Measurements from ENCODE around the gene ATP8A2.

Gene ATP8A2

DNA sequence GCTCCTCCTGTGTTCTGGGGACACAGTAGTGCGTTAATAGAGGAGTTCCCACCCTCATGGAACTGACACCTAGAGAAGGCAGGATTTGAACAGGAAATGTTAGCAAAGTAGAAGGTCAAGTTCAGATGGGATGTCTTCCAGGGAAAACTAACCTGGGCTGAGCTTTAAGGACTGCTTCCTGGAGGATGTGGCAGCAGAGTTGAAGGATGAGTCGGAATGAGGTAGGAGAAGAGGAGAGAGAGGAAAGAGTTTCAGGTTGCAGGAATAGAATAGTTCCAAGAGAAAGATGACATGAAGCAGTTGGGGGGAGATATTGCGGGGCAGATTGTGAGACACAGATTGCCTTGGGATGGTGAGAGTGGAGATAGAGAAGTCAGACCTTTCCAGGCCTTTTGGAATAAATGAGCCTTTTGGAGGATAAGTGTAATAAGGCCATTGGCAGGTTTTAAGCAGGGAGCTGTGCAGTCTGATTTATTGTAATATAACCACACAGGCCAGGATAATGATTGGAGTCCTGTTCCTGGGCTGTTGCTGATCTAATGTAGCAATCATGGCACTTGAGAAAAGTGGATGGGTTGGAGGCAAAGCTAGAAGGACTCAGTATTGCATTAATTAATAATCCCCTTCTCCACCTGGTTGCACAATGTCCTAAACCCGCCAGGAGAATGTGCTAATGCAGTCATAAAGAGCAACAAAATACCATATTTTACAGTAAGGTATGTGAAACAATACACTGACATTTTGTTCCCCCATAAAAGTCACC, 474.6 kb downstream of the ATP8A2 start:
- DNase-seq (ENCODE audit: low read depth, low spot score) = no peak

DNA sequence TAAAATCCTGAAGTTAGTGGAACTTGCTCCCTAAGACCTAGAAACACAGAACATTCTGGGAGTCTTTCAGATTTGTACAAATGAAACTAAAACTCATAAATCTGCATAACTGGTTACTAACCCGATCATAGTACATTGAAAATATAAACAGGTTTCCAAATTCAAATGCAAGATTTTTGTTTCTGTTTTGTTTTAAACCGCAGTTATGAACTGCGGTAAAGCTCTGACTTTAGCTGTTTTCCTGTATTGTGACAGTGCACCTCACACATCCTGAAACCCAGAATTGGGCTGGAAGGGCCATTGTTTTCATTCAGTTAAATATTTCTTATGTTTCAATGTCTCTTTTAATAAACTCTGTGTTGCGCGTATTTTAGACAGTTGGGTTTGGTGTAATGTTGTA, 475.4 kb downstream of the ATP8A2 start:
- DNase-seq (ENCODE audit: low read depth, low spot score) = no peak

DNA sequence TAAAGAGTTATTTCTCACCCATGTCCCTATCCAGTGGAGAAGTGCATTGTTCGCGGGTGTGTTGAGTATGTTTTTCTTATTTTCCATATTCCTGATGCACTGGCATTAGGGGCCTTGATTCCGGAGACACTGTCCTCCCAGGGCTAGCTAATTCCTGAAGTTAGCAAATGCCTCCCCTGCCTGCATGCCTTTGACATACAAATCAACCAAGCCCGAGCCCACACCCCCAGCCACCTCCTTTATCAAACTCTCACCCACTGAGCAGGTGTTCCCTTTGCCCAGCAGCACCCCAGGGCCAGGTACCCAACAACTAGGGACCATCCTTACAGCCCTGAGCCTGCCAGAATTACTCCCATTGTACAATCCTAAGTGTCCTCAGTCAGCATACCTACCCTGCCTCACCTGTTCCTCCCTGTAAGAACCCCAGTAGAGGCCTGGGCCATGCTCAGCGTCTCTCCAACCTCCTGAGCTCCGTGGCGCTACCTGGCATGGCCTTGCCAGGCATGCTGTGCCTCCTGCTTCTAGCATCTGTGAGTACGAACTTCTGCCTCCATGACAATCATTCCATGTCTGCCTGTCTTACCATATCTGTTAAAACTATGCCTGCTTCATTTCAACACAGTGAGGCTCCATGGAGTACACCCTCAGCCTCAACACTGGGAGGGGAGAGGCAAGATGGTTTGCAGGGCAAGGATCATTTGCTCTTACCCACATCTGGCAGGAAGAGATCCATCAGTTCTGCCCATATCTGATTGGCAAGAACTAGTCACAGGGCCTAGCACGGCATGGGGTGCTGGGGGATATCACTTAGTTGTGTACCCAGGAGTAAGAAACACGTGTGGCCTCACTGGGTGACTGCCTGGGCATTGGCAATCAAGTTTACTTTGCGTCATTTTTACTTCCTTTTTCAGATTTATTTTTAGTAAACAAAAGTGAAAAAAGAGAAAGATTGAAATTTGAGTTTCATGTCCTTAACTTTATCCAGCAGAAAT, 476.2 kb downstream of the ATP8A2 start:
- no peak for DNase-seq (ENCODE audit: low read depth, low spot score)

DNA sequence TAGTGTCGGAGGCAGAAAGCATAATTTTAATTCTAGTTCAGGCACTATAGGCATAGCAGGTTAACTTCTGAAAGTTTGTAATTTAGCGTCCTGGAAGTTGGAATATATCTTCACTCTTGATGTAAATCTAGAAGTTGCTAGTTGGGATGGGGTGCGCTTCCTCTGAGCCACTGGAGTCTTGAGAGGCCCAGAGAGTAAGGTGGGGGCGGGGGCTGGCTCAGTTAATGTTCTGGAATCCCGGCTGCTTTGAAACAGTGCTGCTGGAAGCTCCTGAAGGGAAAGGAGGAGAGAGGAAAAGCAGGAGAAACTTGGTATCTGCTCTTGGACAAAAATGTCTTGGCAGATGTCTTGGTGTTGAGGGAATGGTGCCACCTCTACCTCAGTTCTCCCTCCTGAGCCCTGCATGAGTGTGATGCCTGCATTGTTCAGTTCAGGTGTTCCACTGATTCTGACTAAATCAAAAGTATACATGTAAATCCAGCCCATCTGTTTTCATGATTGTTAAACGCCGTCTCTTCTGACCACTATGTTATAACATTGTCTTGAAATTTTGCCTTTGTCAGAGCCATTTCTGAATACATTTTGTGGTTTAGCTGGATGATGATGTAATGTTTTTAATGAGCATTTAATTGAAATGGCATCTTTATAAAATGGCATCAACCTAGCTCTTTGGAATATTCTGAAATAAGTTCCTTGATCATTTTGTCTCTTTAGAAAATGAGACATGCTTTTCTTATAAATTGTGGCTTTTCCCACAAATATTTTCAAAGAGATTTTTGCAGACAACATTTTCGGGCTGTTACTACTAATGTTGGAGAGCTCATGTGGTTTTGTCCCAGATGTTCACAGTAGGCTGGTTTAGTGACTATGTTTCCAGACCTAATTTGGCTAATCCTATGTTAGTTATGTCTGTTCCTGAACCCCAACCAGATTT, 477.3 kb downstream of the ATP8A2 start:
- DNase-seq (ENCODE audit: low read depth, low spot score) = peak; percentile 23

DNA sequence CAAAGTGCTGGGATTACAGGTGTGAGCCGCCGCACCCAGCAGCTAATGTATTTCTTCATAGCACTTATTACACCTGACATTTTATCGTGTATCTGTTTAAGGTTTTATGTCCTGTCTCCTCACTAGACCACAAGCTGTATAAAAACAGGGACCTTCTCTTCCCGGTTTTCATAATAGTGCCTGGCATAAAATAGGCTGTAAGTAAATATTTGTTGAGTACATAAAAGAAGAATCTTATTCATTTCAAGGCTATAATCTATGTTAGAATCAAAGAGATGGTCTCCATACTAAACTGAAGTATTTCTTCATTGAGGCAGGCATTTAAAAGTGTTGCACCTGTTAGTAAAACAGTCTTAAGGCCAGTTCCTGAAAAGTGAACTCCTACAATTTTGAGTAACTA, 486.1 kb downstream of the ATP8A2 start:
- DNase-seq (ENCODE audit: low read depth, low spot score) = no peak

DNA sequence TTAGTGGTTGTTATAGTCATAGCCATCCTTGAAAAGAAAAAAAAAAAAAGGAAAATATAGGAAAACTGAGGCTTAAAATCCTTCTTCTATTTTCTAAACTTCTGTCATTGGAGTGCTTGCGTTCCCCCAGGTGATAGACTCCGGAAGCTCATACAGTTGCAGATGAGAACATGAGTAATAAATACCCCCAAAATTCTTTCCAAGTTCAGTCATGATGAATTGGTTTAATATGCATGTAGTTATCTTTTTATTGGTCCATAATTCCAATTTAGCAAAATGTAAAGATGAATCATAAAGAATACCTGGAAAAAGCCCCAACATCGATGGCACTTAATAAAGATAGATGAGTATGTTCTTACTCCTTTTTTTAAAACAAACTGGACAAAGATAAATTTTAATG, 487.8 kb downstream of the ATP8A2 start:
- no peak for DNase-seq (ENCODE audit: low read depth, low spot score)

DNA sequence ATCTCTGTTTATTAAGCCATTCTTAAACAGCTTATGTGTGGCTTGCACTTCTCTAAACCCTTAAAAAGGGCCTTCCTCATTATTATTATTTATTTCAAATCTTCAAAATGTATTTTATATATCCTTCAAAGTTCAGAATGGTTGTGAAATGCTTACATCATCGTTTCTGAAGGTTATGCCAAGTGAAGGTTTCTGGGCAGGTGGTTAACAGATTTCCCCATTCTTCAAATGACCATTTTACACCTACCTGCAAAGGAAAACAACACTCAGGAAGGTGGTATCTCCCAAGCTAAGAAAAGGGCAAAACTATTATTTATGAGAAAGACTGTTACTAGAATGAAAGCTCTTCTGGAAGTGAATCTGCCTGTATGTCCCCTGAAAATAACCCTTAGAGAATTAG, 488.5 kb downstream of the ATP8A2 start:
- no peak for DNase-seq (ENCODE audit: low read depth, low spot score)

DNA sequence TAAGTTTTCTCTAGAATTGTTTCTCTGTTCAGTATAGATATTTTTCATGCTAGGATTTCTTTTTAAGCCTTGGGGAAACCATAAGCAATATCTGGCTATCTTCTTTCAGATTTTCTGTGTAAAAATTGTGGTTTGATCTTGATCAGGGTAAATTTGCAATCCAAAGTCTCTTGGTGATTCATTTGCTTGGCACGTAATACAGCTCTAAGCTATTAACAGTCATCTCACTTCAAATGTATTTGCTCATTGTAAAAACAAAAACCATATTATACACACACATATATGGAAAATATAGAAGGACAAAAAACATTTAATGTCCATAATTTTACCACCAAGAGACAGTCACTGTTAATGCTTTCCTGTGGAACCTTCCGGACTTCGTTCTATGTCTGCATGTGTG, 489.1 kb downstream of the ATP8A2 start:
- no peak for DNase-seq (ENCODE audit: low read depth, low spot score)

DNA sequence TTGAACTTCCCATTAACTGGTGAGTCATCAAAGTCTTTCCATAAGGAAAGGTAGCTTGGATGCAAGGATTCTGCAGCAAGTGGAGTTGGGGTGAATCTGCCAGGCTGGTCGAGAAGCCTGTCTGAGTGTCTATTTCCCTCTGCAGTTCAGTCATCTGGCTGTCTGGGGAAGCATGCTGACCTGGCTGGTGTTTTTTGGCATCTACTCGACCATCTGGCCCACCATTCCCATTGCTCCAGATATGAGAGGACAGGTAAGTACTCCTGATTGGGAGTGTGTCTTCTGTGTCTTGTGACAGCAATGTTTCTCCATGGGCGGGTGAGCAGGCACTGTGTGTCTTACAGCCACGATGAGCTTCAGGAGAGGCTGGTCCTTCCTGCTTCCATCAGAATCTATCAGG, 490.4 kb downstream of the ATP8A2 start:
- DNase-seq (ENCODE audit: low read depth, low spot score) = no peak

DNA sequence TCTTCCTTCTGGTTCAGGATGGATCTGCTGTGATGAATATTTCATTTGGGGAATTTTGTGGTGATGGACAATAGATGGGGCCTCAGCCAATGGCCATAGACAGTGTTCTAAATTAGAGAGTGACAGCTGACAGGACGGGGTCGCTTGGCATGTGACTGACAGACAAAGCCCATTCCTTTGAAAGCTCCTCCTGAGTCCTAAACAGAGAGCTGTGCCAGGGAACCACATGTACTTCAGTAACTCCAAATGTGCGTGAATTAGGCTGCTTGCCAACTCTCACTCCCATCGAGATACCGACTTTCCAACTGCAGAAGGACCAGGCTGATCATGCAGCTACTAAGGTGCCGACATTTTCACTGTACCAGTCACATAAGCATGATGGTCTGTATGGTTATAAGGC, 492.3 kb downstream of the ATP8A2 start:
- no peak for DNase-seq (ENCODE audit: low read depth, low spot score)

DNA sequence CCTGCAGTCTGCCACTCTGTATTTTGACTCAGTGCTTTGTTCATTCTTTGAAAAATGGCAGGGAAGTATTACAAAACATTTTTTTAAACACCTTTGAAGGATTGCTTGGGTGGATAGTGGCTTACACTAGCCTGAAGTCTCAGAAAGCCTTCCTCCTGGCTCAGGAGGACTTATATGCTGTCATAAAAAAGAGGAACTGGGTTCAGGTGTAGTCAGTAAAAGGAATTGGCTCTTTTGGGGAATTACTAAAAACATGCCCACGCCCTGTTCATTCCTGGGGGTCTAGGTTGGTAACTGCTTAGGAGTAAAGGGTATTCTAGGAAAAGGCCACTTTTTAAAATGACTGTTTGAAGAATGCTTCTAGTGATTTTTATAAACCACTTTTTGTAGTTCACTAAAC, 493.2 kb downstream of the ATP8A2 start:
- DNase-seq (ENCODE audit: low read depth, low spot score) = no peak

DNA sequence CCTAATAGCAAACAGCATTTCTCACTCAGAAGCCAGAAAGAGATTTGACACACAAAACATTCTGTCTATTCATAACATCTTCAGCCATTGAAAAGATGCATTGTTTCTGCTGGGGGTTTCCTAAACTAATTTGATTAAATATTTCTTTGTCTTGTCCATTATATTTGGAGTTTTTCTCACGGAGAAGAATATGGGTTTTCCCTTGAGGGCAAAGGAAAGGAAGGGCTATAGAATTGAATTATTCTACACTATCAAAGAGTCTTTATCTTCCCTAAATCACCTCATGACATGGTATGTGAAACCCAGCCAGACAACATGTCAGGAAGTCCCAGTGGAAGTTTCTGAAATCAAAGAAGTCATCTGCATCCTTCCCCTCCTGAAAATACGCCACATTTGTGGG, 493.6 kb downstream of the ATP8A2 start:
- no peak for DNase-seq (ENCODE audit: low read depth, low spot score)

DNA sequence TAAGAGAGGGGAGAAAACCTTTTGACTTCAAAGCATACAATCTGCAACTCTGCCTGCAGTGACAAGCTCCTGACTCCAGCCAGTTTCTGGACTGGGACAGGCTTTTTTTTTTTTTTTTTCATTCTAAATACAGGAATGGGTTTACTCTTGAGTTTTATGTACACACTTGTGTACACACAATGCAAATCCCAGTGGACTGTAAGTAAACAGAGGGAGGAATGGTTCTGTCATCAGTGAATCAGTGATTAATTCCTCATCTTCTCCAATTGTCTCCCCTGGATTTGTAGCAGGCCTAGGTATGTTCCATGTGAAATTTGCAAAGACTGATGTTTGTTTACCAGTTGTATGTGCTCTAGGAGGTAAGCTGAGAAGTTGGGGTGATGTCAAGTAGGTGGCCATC, 495.3 kb downstream of the ATP8A2 start:
- no peak for DNase-seq (ENCODE audit: low read depth, low spot score)

DNA sequence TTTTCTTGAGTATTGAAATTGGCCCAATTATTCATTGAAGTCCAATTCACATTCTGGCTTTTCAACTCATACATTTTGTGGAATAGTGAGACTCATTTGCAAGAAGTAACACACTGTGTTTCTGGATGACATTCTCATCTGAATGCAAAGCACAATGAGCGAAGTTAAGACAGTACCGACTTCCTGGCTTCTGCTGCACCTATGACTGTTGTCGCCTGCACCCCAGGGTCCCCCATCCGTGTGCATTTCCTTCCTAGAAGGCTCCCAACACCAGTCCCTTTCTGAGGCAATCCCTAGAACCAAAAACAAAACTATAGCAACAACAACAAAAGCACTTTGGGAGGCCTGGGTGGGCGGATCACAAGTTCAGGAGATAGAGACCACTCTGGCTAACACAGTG, 496.7 kb downstream of the ATP8A2 start:
- DNase-seq (ENCODE audit: low read depth, low spot score) = no peak

DNA sequence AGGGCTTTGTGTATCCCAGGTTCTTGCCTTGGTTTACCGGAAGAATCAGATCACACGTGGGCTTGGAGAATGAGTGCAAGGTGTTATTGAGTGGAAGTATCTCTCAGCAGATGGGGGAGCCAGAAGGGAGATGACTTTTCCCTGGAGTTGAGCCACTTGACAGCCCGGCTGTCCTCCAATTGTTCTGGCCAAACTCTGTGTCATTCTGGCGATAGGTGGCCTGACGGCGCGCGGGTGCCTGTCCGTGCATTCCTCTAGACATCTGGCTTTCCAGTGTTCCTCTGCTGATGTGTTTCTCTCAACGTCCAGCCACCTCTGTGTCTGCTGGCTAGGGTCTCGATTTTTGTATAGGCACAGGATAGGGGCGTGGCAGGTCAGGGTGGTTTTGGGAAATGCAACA, 498.2 kb downstream of the ATP8A2 start:
- no peak for DNase-seq (ENCODE audit: low read depth, low spot score)

DNA sequence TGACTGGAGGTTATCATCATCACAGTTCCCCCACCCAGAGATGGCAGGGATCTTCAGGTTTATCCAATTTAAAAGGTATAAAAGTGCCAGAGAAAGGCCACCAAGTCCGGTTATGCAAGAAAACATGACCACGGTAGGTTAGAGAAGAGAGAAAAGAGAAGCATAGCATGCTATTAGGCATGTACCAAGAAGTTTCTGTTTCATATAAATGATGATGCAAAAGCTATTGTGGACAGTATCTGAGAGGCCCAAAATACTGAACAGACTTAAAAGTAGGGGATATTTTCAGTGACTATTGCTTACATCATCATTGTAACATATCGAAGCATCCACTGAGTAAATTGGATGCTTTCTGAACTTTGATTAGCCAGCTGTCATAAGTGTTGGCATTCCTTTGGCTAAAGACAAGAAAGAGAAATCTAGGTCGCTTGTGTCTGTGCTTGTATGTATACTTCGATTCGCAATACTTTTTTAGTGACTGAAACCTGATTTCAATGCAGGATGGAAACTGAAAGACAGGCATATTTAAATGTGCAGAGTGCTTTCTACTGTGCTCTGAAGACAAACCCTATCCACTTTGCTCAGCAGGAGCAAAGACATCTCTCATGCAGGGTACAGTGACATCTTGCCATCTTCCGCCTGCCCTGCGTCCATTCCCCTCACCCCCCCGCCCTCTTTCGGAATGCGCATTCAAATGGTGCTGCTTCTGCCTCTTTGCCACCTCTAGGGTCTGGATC, 499.8 kb downstream of the ATP8A2 start:
- DNase-seq (ENCODE audit: low read depth, low spot score) = no peak

DNA sequence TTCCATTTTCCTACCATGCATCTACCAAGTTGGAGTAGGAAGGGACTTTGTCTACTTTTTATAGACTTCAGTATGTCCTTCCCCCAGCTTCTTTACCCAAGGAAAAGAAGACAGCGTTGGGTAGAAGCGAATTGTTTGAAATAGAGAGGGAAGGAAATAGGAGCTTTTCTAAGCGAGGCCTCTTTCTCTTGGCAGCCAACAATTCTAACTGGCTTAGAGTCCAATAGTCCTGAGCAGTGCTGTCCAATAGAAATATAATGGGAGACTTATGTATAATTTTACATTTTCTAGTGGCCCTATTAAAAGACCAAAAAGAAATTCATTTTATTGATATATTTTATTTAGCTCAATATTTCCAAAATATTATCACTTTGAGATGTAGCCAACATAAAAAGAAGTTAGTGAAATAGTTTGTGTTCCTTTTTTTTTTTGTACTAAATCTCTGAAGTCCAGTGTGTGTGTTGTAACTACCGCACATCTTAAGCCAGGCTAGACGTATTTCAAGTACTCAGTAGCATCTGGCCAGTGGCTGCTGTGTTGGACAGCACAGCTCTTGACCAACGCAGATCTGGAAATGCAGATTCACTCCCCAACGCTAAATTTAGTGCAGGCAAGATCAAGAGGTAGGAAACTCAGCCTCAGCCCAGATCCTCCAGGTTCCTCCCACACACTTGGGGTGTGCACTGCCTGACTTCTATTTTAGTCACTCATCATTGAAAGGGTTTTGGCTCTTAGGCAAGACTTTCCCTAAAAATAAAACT, 500.9 kb downstream of the ATP8A2 start:
- DNase-seq (ENCODE audit: low read depth, low spot score) = no peak

DNA sequence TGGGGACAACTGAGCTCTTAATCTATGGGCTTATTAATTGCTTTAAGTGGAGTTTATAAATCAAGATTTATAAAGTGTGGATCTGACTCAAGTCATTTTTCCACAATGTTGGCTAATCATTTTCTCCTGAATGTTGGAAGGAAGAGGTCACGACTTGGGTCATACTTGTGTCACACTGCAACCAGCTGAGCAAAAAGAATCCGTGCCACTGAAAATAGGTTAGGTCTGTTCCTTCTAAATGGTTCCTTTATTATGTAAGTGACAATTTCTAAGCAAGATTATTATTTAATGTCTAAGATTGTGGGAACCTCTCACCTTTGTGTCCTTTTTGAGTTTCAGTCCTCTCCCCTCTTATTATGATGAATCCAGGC, 501.5 kb downstream of the ATP8A2 start:
- DNase-seq (ENCODE audit: low read depth, low spot score) = no peak

DNA sequence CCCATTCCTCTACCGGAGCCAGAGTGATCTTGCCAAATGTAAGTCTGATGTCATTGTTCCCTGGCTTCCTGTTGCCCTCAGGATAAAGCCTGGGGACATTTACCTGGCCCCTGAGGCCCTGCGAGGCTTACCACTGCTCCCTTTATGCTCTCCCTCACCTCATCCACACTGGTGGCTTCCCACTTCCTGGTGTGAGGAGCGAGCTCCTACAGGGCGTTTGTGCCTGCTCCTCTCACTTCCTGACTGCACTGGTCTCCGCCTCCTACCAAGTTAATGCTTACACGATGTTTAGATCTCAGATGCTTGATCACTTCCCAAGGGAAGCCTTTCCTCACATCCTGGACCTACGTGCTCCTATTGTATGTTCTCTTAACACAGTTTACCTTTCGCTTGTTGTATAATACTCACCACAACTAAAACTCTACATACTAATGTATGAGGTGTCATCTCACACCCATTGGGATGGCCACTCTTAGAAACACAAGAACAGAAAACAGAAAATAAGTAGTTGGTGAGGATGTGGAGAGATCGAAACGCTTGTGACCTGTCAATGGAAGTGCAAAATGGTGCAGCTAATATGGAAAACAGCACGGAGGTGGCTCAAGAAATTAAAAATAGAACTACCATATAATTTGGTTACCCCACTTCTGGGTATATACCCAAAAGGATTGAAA, 502.4 kb downstream of the ATP8A2 start:
- no peak for DNase-seq (ENCODE audit: low read depth, low spot score)

DNA sequence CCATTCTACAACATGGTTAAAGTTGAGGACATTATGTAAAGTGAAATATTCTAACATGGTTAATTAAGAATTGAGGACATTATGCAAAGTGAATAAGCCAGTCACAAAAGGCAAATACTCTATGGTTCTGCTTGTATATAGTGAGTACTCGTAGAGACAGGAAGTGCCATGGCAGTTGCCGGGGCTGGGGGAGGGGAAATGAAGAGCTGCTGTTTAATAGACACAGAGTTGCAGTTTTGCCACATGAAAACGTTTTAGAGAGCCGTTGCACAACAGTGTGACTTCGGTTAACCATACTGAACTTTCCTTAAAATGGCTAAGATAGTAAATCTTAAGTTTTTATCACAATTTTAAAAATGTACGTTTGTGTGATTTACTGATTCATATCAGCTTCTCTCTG, 503.1 kb downstream of the ATP8A2 start:
- no peak for DNase-seq (ENCODE audit: low read depth, low spot score)

All from ELF-1 (cell line).